Right atrium auricular region (tissue), 2 donors: ENCODE measurements around the gene TSPAN9. TPM values are rescaled to one million over a fixed set of nuclear protein-coding genes. Genes with fewer than 3 reads are reported as not detected.

ENCODE experiments used
- DNase-seq: peaks from one replicate; pipeline ENCODE4 v3.0.0-alpha.2; 2019; ENCODE audit warnings: low spot score
- H3K27ac ChIP-seq, 2 donors: fragments of 200-600 bp; sonication (generic); 1 replicate in 1 of 2; 2 replicates in 1 of 2; pipeline ENCODE4 v1.5.1; 2016 to 2019
- H3K27me3 ChIP-seq, 2 donors: fragments of 200-600 bp; sonication (generic); one replicate each; pipeline versions ENCODE4 v1.5.1 to v1.6.0; 2017 to 2019
- H3K36me3 ChIP-seq: fragments of 200-600 bp; sonication (generic); one replicate; pipeline ENCODE4 v1.5.1; 2016
- H3K4me1 ChIP-seq, 2 donors: fragments of 200-600 bp; sonication (generic); one replicate each; pipeline versions ENCODE4 v1.5.1 to v1.6.0; 2017 to 2019
- H3K4me3 ChIP-seq, 2 donors: fragments of 200-600 bp; sonication (generic); 1 replicate in 1 of 2; 2 replicates in 1 of 2; pipeline ENCODE4 v1.5.1; 2017 to 2019; ENCODE audit warnings: mild to moderate bottlenecking in 1 of 2, moderate library complexity in 1 of 2
- H3K9me3 ChIP-seq, 2 donors: fragments of 200-600 bp; sonication (generic); one replicate each; pipeline ENCODE4 v1.5.1; 2019
- total RNA-seq, 2 donors: library from RNA; depleted of rRNA; stranded (reverse); fragments of >200 nt; gene quantifications; one replicate each; pipeline ENCODE4 v1.1.0, GENCODE V29; 2016
- TF ChIP-seq, protein P1 (sequence below), 2 donors: fragments of 200-600 bp; sonication (generic); IDR thresholded peaks; one replicate each; pipeline ENCODE4 v1.5.1; 2019; ENCODE audit warnings: antibody characterized with exemption in 2 of 2

TSPAN9 gene, protein sequence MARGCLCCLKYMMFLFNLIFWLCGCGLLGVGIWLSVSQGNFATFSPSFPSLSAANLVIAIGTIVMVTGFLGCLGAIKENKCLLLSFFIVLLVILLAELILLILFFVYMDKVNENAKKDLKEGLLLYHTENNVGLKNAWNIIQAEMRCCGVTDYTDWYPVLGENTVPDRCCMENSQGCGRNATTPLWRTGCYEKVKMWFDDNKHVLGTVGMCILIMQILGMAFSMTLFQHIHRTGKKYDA
- 100 to 1,000 TPM; 103 to 185 TPM for total RNA-seq

DNA sequence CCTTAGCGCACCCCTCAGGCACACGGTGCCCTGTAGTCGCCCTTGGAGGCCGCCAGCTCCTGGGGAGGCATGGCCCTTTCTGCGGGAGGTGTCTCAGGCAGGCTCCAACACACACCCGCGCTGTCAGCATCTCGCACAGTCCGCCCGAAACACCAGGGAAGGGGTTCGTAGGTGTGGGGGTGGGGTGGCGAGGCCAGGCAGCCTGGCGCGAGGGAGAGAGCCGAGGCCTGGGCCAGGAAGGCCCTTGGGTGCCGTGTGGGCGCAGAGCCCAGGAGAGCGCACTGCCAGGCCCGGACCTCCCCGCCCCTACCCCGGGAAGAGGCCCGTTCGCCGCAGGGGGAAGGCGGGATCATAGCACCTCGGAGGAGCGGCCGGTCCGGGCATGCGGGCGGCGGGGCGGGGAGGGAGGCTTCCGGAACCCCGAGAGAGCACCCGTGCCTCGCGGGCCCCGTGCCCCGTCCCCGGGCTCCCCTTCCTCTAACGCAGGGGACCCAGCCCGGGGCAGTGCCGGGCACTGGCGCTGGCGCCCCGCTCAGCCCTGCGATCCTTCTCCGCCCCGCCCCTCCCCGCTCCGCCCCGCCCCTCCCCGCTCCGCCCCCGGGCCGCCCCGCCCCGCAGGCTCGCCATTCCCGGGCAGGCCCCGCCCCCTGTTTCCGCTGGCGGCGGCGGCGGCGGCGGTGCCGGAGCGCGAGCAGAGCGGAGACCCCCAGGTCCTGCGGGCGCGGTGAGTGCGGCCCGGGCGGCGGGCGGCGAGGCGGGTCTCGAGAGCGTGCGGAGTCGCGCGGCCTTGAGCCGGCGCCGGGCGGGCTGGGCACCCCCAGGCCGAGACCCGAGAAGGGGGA is at the start of gene TSPAN9:
Gene TSPAN9, plus strand, starts transcription at position 650 of the 842 bp plus-strand sequence. CDS start 123,815 bp downstream, outside the sequence.
- Histone ChIP-seq H3K4me1 (peaks cover 0 to 47% of the 10 kb centered on the region in 2 donors), H3K27ac (peak within 1 kb of the TSS; percentile 95 to 96), H3K9me3 (no peaks in the 10 kb centered on the region), H3K27me3 (no peaks in the 10 kb centered on the region), H3K4me3 (peak within 1 kb of the TSS; percentile 87), H3K36me3 (no peaks in the 10 kb centered on the region)
- peak; percentile 74 for DNase-seq
- TF ChIP-seq, protein P1, sequence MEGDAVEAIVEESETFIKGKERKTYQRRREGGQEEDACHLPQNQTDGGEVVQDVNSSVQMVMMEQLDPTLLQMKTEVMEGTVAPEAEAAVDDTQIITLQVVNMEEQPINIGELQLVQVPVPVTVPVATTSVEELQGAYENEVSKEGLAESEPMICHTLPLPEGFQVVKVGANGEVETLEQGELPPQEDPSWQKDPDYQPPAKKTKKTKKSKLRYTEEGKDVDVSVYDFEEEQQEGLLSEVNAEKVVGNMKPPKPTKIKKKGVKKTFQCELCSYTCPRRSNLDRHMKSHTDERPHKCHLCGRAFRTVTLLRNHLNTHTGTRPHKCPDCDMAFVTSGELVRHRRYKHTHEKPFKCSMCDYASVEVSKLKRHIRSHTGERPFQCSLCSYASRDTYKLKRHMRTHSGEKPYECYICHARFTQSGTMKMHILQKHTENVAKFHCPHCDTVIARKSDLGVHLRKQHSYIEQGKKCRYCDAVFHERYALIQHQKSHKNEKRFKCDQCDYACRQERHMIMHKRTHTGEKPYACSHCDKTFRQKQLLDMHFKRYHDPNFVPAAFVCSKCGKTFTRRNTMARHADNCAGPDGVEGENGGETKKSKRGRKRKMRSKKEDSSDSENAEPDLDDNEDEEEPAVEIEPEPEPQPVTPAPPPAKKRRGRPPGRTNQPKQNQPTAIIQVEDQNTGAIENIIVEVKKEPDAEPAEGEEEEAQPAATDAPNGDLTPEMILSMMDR (IDR thresholded peaks at IDR 0.05): no peak

DNA sequence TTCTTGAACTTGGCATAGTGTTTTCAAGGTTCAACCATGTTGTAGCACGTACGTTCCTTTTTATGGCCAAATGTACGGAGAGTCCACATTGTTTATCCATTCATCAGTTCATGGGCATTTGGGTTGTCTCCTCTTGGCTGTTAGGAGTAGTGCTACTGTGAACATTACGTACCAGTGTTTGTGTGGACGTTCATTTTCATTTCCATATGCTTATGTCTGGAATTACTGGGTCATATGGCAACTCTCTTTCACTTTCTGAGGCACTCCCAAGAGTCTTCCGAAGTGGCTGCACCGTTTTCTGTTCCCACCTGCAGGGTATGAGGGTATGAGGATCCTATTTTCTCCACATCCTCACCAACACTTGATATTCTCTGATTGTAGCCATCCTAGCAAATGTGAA is 49.1 kb upstream of the TSPAN9 start:
- no peak overlapping the region for H3K27ac ChIP-seq
- no peak overlapping the region for H3K4me3 ChIP-seq
- no peaks in the 10 kb centered on the region for H3K9me3 ChIP-seq
- no peak for DNase-seq
- H3K27me3 ChIP-seq: no peaks in the 10 kb centered on the region
- H3K36me3 ChIP-seq: peaks cover 27% of the 10 kb centered on the region
- TF ChIP-seq, protein P1 (IDR thresholded peaks at IDR 0.05): no peak
- peaks cover 0 to under 1% of the 10 kb centered on the region in 2 donors for H3K4me1 ChIP-seq

GRCh38 chr12:3030821-3031429 is 46.3 kb upstream of the TSPAN9 start:
- TF ChIP-seq, protein P1 (IDR thresholded peaks at IDR 0.05): no peak
- Histone ChIP-seq H3K27me3 (no peaks in the 10 kb centered on the region), H3K27ac (no peak overlapping the region), H3K36me3 (peaks cover 27% of the 10 kb centered on the region), H3K4me3 (no peak overlapping the region), H3K4me1 (peaks cover 0 to 19% of the 10 kb centered on the region in 2 donors), H3K9me3 (no peaks in the 10 kb centered on the region)
- no peak for DNase-seq

GRCh38 chr12:3032161-3032560 is 45.0 kb upstream of the TSPAN9 start:
- Histone ChIP-seq H3K36me3 (peaks cover 18% of the 10 kb centered on the region), H3K4me1 (peaks cover 0 to 19% of the 10 kb centered on the region in 2 donors)

GRCh38 chr12:3032770-3033538 is 44.2 kb upstream of the TSPAN9 start:
- DNase-seq: no peak
- no peaks in the 10 kb centered on the region for H3K27me3 ChIP-seq
- no peak overlapping the region for H3K27ac ChIP-seq
- peaks cover 0 to 19% of the 10 kb centered on the region in 2 donors for H3K4me1 ChIP-seq
- H3K9me3 ChIP-seq: no peaks in the 10 kb centered on the region
- TF ChIP-seq, protein P1 (IDR thresholded peaks at IDR 0.05): no peak
- H3K36me3 ChIP-seq: peaks cover 17% of the 10 kb centered on the region
- no peak overlapping the region for H3K4me3 ChIP-seq

More at GRCh38 chr12:3032161-3032560, 45.0 kb upstream of the TSPAN9 start:
- no peaks in the 10 kb centered on the region for H3K9me3 ChIP-seq
- TF ChIP-seq, protein P1 (IDR thresholded peaks at IDR 0.05): no peak
- no peak overlapping the region for H3K4me3 ChIP-seq
- H3K27ac ChIP-seq: no peak overlapping the region
- DNase-seq: no peak
- H3K27me3 ChIP-seq: no peaks in the 10 kb centered on the region
